SK-N-SH treated with all-trans-retinoic acid at 6 μM for 48 hours (cell line): ENCODE measurements around the gene CMC1.

ENCODE experiments used
- ATAC-seq: fragments of 200-7000 bp; cut with Tn5 transposase; 3 replicates; pipeline ENCODE4 v1.9.1; 2020; ENCODE audit warnings: mild to moderate bottlenecking, moderate library complexity
- CSDC2 ChIP-seq: fragments of 250-450 bp; sonication (Bioruptor Pico); IDR thresholded peaks from 2 replicates; pipeline ENCODE4 v1.5.0; 2020; ENCODE audit warnings: mild to moderate bottlenecking, moderate library complexity
- ISL1 ChIP-seq: fragments of 250-450 bp; sonication (Bioruptor Pico); IDR thresholded peaks from 2 replicates; pipeline ENCODE4 v2.1.2; 2022; ENCODE audit warnings: mild to moderate bottlenecking, moderate library complexity
- OSR1 ChIP-seq: fragments of 250-450 bp; sonication (Bioruptor Pico); IDR thresholded peaks from 2 replicates; pipeline ENCODE4 v1.8.0; 2022; ENCODE audit warnings: moderate library complexity, mild to moderate bottlenecking, inconsistent platforms
- PPARA ChIP-seq: fragments of 250-450 bp; sonication (Bioruptor Pico); IDR thresholded peaks from 2 replicates; pipeline ENCODE4 v1.5.0; 2020; ENCODE audit warnings: mild to moderate bottlenecking, borderline replicate concordance
- SNAI2 ChIP-seq: fragments of 250-450 bp; sonication (Bioruptor Pico); IDR thresholded peaks from 2 replicates; pipeline ENCODE4 v1.5.0; 2020; ENCODE audit warnings: mild to moderate bottlenecking, moderate library complexity
- TCF4 ChIP-seq: fragments of 250-450 bp; sonication (Bioruptor Pico); IDR thresholded peaks from 2 replicates; pipeline ENCODE4 v1.8.0; 2021; ENCODE audit warnings: mild to moderate bottlenecking, moderate library complexity, borderline replicate concordance
- TOX ChIP-seq: fragments of 250-450 bp; sonication (Bioruptor Pico); IDR thresholded peaks from 2 replicates; pipeline ENCODE4 v1.8.0; 2021; ENCODE audit warnings: mild to moderate bottlenecking, moderate library complexity, borderline replicate concordance
- ZC3H10 ChIP-seq: fragments of 250-450 bp; sonication (Bioruptor Pico); IDR thresholded peaks from 2 replicates; pipeline ENCODE4 v1.5.1; 2021; ENCODE audit warnings: mild to moderate bottlenecking, moderate library complexity
- ZFP3 ChIP-seq: fragments of 250-450 bp; sonication (Bioruptor Pico); IDR thresholded peaks from 2 replicates; pipeline ENCODE4 v1.5.0; 2020; ENCODE audit warnings: mild to moderate bottlenecking, moderate library complexity
- ZFP30 ChIP-seq: fragments of 450-650 bp; formaldehyde crosslinking; IDR thresholded peaks from 2 replicates; pipeline ENCODE4 v1.5.0; 2022; ENCODE audit warnings: mild to moderate bottlenecking, moderate library complexity
- ZNF565 ChIP-seq: fragments of 450-650 bp; formaldehyde crosslinking; conservative IDR thresholded peaks from 2 replicates; pipeline ENCODE4 v1.5.0; 2020; ENCODE audit warnings: low read depth, mild to moderate bottlenecking, moderate library complexity
- ZNF70 ChIP-seq: fragments of 450-650 bp; formaldehyde crosslinking; IDR thresholded peaks from 2 replicates; pipeline ENCODE4 v1.5.0; 2020; ENCODE audit warnings: mild to moderate bottlenecking, moderate library complexity
- ZNF8 ChIP-seq: fragments of 450-650 bp; formaldehyde crosslinking; IDR thresholded peaks from 2 replicates; pipeline ENCODE4 v1.5.0; 2020; ENCODE audit warnings: mild to moderate bottlenecking, moderate library complexity
- TF ChIP-seq, protein P1 (sequence below): fragments of 250-450 bp; sonication (Bioruptor Pico); IDR thresholded peaks from 2 replicates; pipeline ENCODE4 v1.5.1; 2020; ENCODE audit warnings: low read depth, mild to moderate bottlenecking, moderate library complexity
- TF ChIP-seq, protein P2 (sequence below): fragments of 250-450 bp; sonication (Bioruptor Pico); IDR thresholded peaks from 2 replicates; pipeline ENCODE4 v1.5.1; 2021; ENCODE audit warnings: mild to moderate bottlenecking, moderate library complexity
- TF ChIP-seq, protein P3 (sequence below): fragments of 250-450 bp; sonication (Bioruptor Pico); IDR thresholded peaks from 2 replicates; pipeline ENCODE4 v1.5.0; 2020; ENCODE audit warnings: mild to moderate bottlenecking, moderate library complexity
- TF ChIP-seq, protein P4 (sequence below): fragments of 250-450 bp; sonication (Bioruptor Pico); IDR thresholded peaks from 2 replicates; pipeline ENCODE4 v1.8.0; 2021; ENCODE audit warnings: low read depth, mild to moderate bottlenecking, moderate library complexity, borderline replicate concordance
- TF ChIP-seq, protein P5 (sequence below): fragments of 250-450 bp; sonication (Bioruptor Pico); IDR thresholded peaks from 2 replicates; pipeline ENCODE4 v1.8.0; 2020; ENCODE audit warnings: mild to moderate bottlenecking, moderate library complexity, borderline replicate concordance

CMC1 gene

DNA sequence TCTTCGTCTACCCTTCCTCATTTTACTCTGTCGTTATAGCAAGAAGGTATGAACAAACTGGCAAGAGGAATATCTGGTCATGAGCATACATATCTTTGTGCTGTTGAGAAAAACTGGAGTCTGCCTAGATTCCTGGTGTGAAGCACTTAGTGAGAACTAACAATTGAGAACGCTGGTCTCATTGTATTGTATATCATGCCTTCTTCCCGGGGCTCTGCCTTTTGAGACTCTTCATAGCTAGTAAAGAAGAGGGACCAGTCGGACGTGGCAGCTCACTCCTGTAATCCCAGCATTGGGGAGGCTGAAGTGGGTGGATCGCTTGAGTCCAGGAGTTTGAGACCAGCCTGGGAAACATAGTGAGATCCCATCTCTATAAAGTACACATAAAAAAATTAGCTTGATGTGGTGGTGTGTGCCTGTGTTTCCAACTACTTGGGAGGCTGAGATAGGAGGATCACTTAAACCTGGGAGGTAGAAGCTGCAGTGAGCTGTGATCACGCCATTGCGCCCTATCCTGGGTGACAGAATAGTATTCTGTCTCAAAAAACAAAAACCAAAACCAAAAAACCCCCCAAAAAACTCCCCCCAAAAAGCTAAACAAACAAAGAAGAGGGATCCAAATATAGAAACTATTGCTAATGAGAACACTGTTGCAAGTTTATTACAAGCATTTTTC lies 11.8 kb downstream of the CMC1 start:
- TF ChIP-seq, protein P1, sequence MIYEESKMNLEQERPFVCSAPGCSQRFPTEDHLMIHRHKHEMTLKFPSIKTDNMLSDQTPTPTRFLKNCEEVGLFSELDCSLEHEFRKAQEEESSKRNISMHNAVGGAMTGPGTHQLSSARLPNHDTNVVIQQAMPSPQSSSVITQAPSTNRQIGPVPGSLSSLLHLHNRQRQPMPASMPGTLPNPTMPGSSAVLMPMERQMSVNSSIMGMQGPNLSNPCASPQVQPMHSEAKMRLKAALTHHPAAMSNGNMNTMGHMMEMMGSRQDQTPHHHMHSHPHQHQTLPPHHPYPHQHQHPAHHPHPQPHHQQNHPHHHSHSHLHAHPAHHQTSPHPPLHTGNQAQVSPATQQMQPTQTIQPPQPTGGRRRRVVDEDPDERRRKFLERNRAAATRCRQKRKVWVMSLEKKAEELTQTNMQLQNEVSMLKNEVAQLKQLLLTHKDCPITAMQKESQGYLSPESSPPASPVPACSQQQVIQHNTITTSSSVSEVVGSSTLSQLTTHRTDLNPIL (CRISPR knock-in tag) = no peak
- no peak for TF ChIP-seq OSR1 (CRISPR knock-in tag)
- TF ChIP-seq ZNF70 (CRISPR knock-in tag) = no peak
- TF ChIP-seq ZNF565 (CRISPR knock-in tag) = no peak
- TF ChIP-seq, protein P2, sequence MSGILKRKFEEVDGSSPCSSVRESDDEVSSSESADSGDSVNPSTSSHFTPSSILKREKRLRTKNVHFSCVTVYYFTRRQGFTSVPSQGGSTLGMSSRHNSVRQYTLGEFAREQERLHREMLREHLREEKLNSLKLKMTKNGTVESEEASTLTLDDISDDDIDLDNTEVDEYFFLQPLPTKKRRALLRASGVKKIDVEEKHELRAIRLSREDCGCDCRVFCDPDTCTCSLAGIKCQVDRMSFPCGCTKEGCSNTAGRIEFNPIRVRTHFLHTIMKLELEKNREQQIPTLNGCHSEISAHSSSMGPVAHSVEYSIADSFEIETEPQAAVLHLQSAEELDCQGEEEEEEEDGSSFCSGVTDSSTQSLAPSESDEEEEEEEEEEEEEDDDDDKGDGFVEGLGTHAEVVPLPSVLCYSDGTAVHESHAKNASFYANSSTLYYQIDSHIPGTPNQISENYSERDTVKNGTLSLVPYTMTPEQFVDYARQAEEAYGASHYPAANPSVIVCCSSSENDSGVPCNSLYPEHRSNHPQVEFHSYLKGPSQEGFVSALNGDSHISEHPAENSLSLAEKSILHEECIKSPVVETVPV (CRISPR knock-in tag) = no peak
- TF ChIP-seq, protein P3, sequence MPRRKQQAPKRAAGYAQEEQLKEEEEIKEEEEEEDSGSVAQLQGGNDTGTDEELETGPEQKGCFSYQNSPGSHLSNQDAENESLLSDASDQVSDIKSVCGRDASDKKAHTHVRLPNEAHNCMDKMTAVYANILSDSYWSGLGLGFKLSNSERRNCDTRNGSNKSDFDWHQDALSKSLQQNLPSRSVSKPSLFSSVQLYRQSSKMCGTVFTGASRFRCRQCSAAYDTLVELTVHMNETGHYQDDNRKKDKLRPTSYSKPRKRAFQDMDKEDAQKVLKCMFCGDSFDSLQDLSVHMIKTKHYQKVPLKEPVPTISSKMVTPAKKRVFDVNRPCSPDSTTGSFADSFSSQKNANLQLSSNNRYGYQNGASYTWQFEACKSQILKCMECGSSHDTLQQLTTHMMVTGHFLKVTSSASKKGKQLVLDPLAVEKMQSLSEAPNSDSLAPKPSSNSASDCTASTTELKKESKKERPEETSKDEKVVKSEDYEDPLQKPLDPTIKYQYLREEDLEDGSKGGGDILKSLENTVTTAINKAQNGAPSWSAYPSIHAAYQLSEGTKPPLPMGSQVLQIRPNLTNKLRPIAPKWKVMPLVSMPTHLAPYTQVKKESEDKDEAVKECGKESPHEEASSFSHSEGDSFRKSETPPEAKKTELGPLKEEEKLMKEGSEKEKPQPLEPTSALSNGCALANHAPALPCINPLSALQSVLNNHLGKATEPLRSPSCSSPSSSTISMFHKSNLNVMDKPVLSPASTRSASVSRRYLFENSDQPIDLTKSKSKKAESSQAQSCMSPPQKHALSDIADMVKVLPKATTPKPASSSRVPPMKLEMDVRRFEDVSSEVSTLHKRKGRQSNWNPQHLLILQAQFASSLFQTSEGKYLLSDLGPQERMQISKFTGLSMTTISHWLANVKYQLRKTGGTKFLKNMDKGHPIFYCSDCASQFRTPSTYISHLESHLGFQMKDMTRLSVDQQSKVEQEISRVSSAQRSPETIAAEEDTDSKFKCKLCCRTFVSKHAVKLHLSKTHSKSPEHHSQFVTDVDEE (CRISPR knock-in tag) = no peak
- TF ChIP-seq CSDC2 (CRISPR knock-in tag) = no peak
- TF ChIP-seq ZC3H10 = no peak
- no peak for TF ChIP-seq ZFP30 (CRISPR knock-in tag)
- ATAC-seq = no peak

DNA sequence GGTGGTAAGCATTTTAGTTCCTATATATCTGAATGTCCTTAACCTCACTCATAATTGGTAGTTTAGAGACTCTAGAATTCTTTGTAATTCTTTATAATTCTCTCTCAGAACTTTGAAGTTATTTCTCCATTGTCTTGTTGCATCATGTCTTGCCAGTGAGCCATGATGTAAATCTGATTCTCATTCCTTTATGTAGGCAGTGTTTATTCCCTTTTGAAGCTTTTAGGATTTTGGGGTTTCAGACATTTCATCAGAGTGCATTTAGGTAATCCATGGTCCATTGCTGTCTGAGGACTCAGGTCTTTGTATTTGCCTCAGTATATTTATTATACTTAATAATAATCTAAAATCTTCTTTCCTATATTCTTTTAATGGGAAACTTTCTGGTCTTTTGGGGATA lies 20.6 kb downstream of the CMC1 start:
- no peak for TF ChIP-seq SNAI2
- TF ChIP-seq, protein P2 (CRISPR knock-in tag) = no peak
- TF ChIP-seq CSDC2 (CRISPR knock-in tag) = no peak
- TF ChIP-seq ISL1 (CRISPR knock-in tag) = no peak
- TF ChIP-seq, protein P3 (CRISPR knock-in tag) = no peak
- no peak for TF ChIP-seq ZFP3
- no peak for TF ChIP-seq TCF4 (CRISPR knock-in tag)
- no peak for TF ChIP-seq ZNF565 (CRISPR knock-in tag)
- TF ChIP-seq ZNF8 (CRISPR knock-in tag) = no peak
- TF ChIP-seq, protein P1 (CRISPR knock-in tag) = no peak
- TF ChIP-seq, all 23 proteins: peak for 0
- ATAC-seq = no peak

DNA sequence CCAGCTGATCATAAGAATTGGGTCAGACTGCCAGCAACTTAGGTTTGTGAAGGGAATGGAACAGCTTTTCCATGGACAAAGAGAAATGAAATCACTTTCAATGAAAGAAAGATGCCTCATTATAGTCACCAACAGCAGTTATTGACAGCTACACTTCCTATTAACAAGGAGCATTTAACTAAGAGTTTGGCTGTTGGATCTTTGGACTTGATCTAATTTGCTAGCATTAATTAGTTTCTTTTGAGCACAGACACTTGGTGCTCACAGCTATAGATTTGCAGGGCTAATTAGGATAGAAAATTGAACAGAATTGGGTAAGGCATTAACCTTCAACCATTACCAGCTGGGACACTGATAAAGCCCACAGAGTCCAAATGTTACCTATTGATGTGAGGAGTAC lies 24.2 kb downstream of the CMC1 start:
- ATAC-seq = no peak
- TF ChIP-seq OSR1 (CRISPR knock-in tag) = no peak
- TF ChIP-seq, protein P2 (CRISPR knock-in tag) = no peak
- TF ChIP-seq, protein P4, sequence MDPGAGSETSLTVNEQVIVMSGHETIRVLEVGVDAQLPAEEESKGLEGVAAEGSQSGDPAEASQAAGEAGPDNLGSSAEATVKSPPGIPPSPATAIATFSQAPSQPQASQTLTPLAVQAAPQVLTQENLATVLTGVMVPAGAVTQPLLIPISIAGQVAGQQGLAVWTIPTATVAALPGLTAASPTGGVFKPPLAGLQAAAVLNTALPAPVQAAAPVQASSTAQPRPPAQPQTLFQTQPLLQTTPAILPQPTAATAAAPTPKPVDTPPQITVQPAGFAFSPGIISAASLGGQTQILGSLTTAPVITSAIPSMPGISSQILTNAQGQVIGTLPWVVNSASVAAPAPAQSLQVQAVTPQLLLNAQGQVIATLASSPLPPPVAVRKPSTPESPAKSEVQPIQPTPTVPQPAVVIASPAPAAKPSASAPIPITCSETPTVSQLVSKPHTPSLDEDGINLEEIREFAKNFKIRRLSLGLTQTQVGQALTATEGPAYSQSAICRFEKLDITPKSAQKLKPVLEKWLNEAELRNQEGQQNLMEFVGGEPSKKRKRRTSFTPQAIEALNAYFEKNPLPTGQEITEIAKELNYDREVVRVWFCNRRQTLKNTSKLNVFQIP (CRISPR knock-in tag) = no peak
- TF ChIP-seq ZC3H10 = no peak
- TF ChIP-seq PPARA (CRISPR knock-in tag) = no peak
- no peak for TF ChIP-seq TCF4 (CRISPR knock-in tag)
- TF ChIP-seq TOX = no peak
- TF ChIP-seq, protein P5, sequence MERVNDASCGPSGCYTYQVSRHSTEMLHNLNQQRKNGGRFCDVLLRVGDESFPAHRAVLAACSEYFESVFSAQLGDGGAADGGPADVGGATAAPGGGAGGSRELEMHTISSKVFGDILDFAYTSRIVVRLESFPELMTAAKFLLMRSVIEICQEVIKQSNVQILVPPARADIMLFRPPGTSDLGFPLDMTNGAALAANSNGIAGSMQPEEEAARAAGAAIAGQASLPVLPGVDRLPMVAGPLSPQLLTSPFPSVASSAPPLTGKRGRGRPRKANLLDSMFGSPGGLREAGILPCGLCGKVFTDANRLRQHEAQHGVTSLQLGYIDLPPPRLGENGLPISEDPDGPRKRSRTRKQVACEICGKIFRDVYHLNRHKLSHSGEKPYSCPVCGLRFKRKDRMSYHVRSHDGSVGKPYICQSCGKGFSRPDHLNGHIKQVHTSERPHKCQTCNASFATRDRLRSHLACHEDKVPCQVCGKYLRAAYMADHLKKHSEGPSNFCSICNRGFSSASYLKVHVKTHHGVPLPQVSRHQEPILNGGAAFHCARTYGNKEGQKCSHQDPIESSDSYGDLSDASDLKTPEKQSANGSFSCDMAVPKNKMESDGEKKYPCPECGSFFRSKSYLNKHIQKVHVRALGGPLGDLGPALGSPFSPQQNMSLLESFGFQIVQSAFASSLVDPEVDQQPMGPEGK (CRISPR knock-in tag) = no peak
- TF ChIP-seq ZNF8 (CRISPR knock-in tag) = no peak
